ELF-1 (cell line): ENCODE data around the gene BTAF1.

ENCODE experiments used
- DNase-seq: peaks from one replicate; pipeline ENCODE4 v3.0.0-alpha.2; 2016; ENCODE audit warnings: low read depth, low spot score

Gene BTAF1

GRCh38 chr10:91908337-91909116 is 15.0 kb upstream of the BTAF1 start:
- DNase-seq = peak; percentile 93

GRCh38 chr10:91909117-91909677 is 14.4 kb upstream of the BTAF1 start, which contains the start of gene FGFBP3:
Gene FGFBP3 (minus strand): TSS chr10:91909486. CDS start chr10:91908969, 517 bp downstream.
- peak; percentile 59 for DNase-seq

GRCh38 chr10:91910467-91910866 is 13.1 kb upstream of the BTAF1 start:
- DNase-seq = no peak

GRCh38 chr10:91919651-91920050 is 3.9 kb upstream of the BTAF1 start:
- DNase-seq = no peak

GRCh38 chr10:91924212-91925021 is 847 bp downstream of the BTAF1 start:
- DNase-seq = no peak

- DNase-seq = no peak
Observed at GRCh38 chr10:91925022-91925320, 1.4 kb downstream of the BTAF1 start.

GRCh38 chr10:91930939-91931338 is 7.4 kb downstream of the BTAF1 start:
- DNase-seq = no peak

- peak; percentile 77 for DNase-seq
Observed at GRCh38 chr10:91931526-91932190, 8.1 kb downstream of the BTAF1 start.

GRCh38 chr10:91932737-91933136 is 9.2 kb downstream of the BTAF1 start:
- no peak for DNase-seq

- no peak for DNase-seq
Observed at GRCh38 chr10:91935886-91936285, 12.3 kb downstream of the BTAF1 start.

- no peak for DNase-seq
Observed at GRCh38 chr10:91939653-91940052, 16.1 kb downstream of the BTAF1 start.

GRCh38 chr10:91941426-91941825 is 17.9 kb downstream of the BTAF1 start:
- DNase-seq = no peak

GRCh38 chr10:91944880-91945630 is 21.5 kb downstream of the BTAF1 start:
- no peak for DNase-seq

- no peak for DNase-seq
Observed at GRCh38 chr10:91953600-91954160, 30.1 kb downstream of the BTAF1 start.

GRCh38 chr10:91955114-91955513 is 31.5 kb downstream of the BTAF1 start:
- no peak for DNase-seq

GRCh38 chr10:91957091-91957490 is 33.5 kb downstream of the BTAF1 start:
- no peak for DNase-seq

GRCh38 chr10:91969297-91969696 is 45.7 kb downstream of the BTAF1 start:
- DNase-seq = no peak

GRCh38 chr10:91974960-91975359 is 51.4 kb downstream of the BTAF1 start:
- no peak for DNase-seq

GRCh38 chr10:91975438-91975837 is 51.9 kb downstream of the BTAF1 start:
- no peak for DNase-seq

- no peak for DNase-seq
Observed at GRCh38 chr10:91976317-91977051, 52.9 kb downstream of the BTAF1 start.
